Activated naive CD4-positive, alpha-beta T cell treated with anti-CD3 and anti-CD28 coated beads, Interleukin-2, amount 50 U/mL, for 24 hours (primary cell): ENCODE results near the gene PRKD1.

Experiments
- H3K27ac Mint-ChIP-seq: one replicate; pipeline ENCODE4 v1.8.0; 2021; ENCODE audit warnings: mild to moderate bottlenecking, mixed read lengths
- H3K27me3 Mint-ChIP-seq: one replicate; pipeline ENCODE4 v1.8.0; 2021; ENCODE audit warnings: mixed read lengths
- H3K36me3 Mint-ChIP-seq: one replicate; pipeline ENCODE4 v1.8.0; 2021; ENCODE audit warnings: mixed read lengths
- H3K4me1 Mint-ChIP-seq: one replicate; pipeline ENCODE4 v1.8.0; 2021; ENCODE audit warnings: mixed read lengths
- H3K4me3 Mint-ChIP-seq: one replicate; pipeline ENCODE4 v1.8.0; 2021; ENCODE audit warnings: mild to moderate bottlenecking, mixed read lengths
- H3K9me3 Mint-ChIP-seq: one replicate; pipeline ENCODE4 v1.8.0; 2021; ENCODE audit warnings: mixed read lengths

The PRKD1 gene

DNA sequence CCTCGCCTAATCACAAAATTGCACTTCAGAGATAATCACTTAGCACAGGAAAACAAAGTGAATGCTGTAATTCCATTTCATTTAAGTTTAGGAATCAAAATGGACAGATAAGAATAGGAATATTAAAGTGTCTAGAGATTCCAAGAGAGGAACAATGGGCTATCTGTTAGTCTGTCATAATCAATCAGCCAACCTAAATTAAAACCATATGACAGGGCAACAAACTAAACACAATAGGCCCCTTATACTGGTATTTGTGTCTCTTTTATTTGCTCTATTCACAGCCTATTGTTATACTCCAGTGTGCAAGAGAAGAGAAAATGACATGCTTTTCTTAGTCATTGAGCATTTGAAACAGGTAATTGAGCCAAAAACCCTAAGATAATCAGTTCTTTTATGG lies 259.4 kb downstream of the PRKD1 start:
- Mint-ChIP-seq H3K27ac (no peak overlapping the region), H3K9me3 (no peaks in the 10 kb centered on the region), H3K4me1 (no peaks in the 10 kb centered on the region), H3K4me3 (no peak overlapping the region), H3K27me3 (no peaks in the 10 kb centered on the region), H3K36me3 (no peaks in the 10 kb centered on the region)

DNA sequence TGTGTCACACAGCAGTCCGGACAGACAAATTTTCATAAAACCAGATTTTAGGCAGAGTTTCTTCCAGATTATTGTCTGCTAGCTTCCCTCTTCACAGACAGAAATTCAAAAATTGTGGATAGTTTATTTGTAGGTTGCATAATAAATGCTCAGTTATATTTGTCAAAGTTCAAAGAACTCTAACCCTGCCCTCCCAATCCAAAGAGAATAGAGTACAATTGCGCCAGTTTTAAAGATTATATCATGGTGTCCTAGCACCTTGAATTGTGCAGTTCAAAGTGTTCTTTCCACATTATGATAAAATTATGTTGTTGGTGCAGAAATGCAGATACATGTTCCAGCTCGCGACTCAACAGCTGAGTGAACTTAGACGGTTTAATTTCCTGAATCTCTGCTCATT lies 263.1 kb downstream of the PRKD1 start:
- no peaks in the 10 kb centered on the region for H3K27me3 Mint-ChIP-seq
- no peaks in the 10 kb centered on the region for H3K9me3 Mint-ChIP-seq
- no peaks in the 10 kb centered on the region for H3K36me3 Mint-ChIP-seq
- H3K4me3 Mint-ChIP-seq: no peak overlapping the region
- H3K4me1 Mint-ChIP-seq: no peaks in the 10 kb centered on the region
- no peak overlapping the region for H3K27ac Mint-ChIP-seq

DNA sequence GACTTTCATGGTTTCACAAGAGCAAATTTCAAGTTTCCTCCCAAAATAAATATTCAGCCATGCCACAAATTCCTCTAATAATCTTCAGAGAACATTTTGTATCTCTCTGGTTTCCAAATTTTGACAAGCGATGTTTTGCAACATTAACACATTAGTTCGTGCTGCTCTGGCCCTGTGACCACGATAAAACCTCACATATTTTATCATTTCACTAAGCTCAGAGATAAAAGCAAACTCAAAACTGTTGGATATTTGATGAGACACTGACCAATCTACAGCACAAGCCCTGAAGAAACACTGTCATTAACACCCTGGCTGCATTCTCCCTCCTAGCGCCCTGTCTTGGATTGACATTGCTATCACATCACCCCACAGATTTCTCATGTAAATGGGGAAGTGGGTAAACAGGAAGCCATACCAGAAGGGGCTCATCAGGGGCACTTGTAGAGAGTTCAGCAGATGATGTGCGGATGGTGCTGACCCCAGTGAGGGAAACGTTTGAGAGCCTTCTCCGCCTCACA lies 264.3 kb downstream of the PRKD1 start:
- Mint-ChIP-seq H3K27me3 (no peaks in the 10 kb centered on the region), H3K36me3 (no peaks in the 10 kb centered on the region), H3K4me1 (no peaks in the 10 kb centered on the region), H3K9me3 (no peaks in the 10 kb centered on the region), H3K27ac (no peak overlapping the region), H3K4me3 (no peak overlapping the region)

DNA sequence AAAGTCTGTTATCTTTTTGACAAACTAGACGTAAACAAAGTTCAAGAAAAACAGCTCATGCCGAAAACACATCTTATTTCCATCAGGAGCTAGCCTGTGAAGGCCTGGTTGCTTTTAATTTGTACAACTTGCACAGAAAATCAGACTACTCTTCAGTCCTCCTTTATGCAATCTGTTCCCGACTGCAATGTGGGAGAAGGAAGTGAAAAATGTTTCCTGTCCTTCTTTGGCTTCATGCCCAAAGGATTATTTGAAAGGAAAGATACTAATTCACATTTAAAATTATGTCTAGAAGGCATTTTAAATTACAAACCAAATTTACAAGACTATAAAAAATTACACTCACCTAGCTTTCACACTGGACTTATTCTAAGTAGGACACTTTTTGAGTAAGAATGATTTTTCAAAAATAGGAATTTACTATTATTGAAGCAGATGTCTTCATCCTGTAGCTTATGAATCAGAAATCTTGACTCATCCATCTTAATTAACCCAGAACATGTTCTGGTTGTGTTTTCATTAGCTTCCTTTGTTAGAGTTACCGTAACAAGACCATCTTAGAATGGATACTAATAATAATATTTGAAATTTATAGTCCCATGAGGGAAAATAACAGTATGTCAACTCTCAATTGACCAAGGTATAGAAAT lies 272.6 kb downstream of the PRKD1 start:
- Mint-ChIP-seq H3K9me3 (no peaks in the 10 kb centered on the region), H3K36me3 (no peaks in the 10 kb centered on the region), H3K27me3 (no peaks in the 10 kb centered on the region), H3K4me1 (no peaks in the 10 kb centered on the region), H3K4me3 (no peak overlapping the region), H3K27ac (no peak overlapping the region)

DNA sequence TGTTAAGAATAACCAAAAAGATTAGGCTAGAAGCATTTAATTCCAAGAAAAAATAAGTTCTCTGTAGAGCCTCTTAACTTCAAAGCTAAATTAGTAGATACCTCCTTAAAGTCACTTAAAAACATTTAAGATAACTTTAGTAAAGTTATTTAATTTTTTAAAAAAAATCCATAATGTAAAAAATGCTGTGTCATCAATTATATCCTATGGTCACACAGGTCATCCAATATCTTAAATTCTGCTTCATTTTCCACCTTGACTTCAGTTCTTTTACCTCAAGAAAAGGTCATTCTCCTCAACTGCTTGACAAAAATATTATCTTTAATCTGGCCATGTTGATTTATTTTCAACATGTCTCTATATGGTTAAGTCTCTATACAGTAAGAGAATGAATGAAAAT lies 274.3 kb downstream of the PRKD1 start:
- peaks cover 5% of the 10 kb centered on the region for H3K9me3 Mint-ChIP-seq

DNA sequence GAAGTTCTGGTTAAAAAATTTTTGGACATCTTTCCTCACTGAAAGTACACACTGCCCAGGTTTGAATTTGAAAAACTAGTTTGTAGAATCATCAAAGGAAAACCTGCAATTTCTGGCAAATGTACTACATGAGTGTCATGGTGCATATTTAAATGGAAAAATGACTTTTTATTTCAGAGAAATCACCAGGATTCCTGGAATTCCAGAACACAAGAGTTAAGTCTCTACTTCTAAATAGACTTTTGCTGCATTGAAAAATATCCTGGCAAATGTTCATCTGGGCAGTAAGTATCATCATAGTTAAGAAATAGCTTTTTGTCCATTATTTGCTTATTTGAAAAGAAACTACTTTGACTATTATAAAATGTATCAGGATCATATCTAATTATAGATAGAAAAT lies 275.1 kb downstream of the PRKD1 start:
- Mint-ChIP-seq H3K9me3 (peaks cover 9% of the 10 kb centered on the region), H3K36me3 (peaks cover 2% of the 10 kb centered on the region), H3K27me3 (no peaks in the 10 kb centered on the region), H3K27ac (no peak overlapping the region), H3K4me3 (no peak overlapping the region), H3K4me1 (no peaks in the 10 kb centered on the region)

More for the DNA sequence above, 274.3 kb downstream of the PRKD1 start:
- Mint-ChIP-seq H3K27me3 (no peaks in the 10 kb centered on the region), H3K4me3 (no peak overlapping the region), H3K4me1 (no peaks in the 10 kb centered on the region), H3K27ac (no peak overlapping the region), H3K36me3 (peaks cover 2% of the 10 kb centered on the region)

DNA sequence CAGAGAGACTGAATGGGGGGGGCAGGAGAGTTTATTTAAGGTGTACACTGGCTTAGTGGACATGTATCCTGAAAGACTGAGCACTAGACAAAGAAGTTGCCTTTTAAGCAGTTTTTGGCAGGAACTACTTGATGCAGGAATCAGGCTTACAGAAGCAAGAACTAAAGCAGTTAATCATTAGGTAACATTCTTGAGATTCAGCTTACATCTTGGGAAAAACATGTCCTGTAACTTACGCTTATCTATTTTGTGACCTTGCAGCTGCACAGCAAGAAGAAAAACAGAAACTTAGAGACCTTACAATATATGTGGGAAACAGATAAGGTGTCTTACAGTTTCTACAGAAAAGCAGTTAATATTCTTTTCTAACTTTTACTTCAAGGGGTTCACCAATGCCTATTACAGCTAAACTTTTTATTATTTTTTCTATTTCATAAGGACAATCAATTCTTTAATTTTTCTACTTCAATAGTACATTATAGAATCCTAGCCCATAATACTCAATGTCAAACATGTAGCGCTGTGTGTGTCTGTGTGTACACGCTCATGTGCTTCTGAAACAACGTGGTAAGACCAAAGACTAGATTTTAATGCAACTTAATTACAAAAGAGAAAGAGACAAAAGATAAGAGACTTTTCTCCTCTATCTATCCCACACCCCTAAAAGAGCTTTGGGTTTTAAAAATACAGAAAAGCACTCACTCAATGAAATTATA lies 276.9 kb downstream of the PRKD1 start:
- peaks cover 19% of the 10 kb centered on the region for H3K9me3 Mint-ChIP-seq
- H3K4me3 Mint-ChIP-seq: no peak overlapping the region
- no peak overlapping the region for H3K27ac Mint-ChIP-seq
- H3K36me3 Mint-ChIP-seq: peaks cover 2% of the 10 kb centered on the region
- H3K27me3 Mint-ChIP-seq: no peaks in the 10 kb centered on the region
- H3K4me1 Mint-ChIP-seq: no peaks in the 10 kb centered on the region

DNA sequence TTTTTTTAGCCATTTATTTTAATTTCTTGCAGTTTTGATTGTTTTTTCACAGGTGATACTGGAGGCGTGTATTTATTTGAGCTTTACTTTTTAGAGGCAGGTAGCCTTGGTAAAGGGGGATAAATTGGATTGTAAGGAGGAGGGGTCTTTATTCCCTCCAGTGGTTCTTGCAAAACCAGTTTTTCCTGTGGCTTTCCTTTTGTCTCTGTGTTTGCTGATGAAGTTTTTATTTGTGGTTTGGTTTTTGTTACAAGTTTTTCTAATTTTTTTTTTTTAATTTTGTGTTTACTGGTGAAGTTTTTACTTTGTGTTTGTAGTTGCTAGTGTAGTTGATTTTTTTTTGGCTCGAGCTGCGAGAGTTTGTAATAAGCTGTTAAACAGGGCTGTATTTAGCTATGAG lies 278.5 kb downstream of the PRKD1 start:
- Mint-ChIP-seq H3K36me3 (peaks cover 2% of the 10 kb centered on the region), H3K9me3 (peaks cover 22% of the 10 kb centered on the region), H3K4me1 (no peaks in the 10 kb centered on the region), H3K4me3 (no peak overlapping the region), H3K27me3 (no peaks in the 10 kb centered on the region), H3K27ac (no peak overlapping the region)

DNA sequence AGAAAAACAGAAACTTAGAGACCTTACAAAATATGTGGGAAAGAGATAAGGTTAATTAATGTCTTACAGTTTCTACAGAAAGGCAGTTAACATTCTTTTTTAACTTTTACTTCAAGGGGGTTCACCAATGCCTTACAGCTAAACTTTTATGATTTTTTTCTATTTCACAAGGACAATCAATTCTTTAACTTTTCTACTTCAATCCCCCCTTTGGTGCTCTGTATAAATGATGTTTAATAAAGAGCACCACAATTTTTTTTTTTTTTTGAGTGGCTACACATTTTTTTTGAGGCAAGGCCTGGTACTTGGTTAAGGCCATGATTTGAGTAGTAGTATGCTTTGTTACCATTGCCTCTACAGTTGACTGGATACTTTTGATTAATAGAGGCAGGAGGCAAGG lies 279.6 kb downstream of the PRKD1 start:
- Mint-ChIP-seq H3K27ac (no peak overlapping the region), H3K36me3 (peaks cover 2% of the 10 kb centered on the region), H3K4me1 (no peaks in the 10 kb centered on the region), H3K9me3 (peaks cover 22% of the 10 kb centered on the region), H3K4me3 (no peak overlapping the region), H3K27me3 (no peaks in the 10 kb centered on the region)

DNA sequence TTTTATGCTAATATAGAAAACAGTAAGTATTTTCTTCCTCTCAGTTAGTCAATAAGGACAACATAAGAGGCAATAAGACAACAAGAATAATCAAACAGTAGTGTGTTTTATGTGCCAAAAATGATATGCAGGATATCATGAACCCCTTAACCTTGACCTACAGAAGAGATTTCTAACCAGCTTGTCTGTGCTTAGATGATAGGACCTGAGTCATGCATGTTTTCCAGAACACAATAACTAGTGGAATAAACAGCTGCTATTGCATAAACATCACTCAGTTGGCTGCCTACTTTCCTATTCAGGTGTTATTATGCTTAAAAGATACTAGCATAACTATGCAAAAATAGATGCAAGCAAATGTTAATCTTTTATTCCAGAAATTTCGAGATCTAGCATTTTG lies 282.5 kb downstream of the PRKD1 start:
- Mint-ChIP-seq H3K4me1 (no peaks in the 10 kb centered on the region), H3K27me3 (no peaks in the 10 kb centered on the region), H3K4me3 (no peak overlapping the region), H3K27ac (no peak overlapping the region), H3K9me3 (peaks cover 22% of the 10 kb centered on the region), H3K36me3 (peaks cover 2% of the 10 kb centered on the region)

DNA sequence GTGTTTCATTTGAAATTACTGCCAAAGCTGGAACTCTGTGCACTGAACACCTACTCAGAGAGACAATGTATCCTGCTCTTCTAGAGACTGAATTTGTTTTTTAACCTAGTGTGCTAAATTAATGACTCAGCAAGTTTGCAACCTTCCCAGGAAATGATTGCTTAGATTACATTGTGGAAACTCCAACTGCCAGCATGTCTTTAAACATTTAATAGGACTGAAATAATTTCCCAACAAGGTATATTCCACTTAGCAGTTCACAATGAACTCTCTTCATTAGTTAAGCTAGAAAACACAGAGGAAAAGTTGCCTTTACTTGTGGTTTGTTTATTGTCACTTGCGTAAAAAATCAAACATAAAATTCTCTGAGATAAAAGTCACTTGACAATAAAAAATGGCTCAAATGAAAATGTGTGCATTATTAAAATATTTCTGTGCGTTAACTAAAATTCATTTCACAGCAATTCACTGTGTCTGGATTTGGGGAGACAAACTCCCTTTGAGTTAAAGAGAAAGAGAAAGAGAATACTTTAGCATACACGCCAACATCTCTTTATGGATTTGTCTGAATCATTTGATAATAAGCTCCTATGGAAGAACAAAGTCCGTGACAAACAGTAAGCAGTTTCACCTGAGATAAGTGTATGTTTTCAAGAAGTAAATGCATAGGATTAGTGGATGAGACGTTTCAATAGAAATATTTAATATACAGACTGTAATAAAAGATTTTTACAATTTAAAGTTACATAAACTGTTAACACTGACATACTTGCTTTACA lies 284.0 kb downstream of the PRKD1 start:
- no peaks in the 10 kb centered on the region for H3K4me1 Mint-ChIP-seq
- H3K36me3 Mint-ChIP-seq: no peaks in the 10 kb centered on the region
- no peaks in the 10 kb centered on the region for H3K27me3 Mint-ChIP-seq
- H3K9me3 Mint-ChIP-seq: peaks cover 17% of the 10 kb centered on the region
- H3K4me3 Mint-ChIP-seq: no peak overlapping the region
- H3K27ac Mint-ChIP-seq: no peak overlapping the region

DNA sequence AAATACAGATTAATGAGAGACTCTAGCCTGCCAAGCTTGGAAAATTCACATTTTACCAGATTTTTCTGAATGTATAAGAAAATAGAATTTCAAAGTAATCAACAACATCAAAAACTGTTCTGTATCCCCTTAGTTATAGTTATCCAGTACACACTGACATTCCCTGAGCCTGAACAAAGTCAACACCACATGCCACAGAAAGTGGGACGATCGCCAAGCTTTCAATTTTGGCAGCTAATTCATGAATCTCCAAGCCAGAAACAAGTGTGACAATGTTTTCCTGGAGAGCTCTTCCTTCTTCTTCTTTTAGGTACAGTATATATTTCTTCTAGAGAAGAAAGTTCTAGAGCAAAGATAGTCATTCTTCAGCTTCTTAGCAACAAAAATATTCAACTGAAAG lies 290.2 kb downstream of the PRKD1 start:
- no peak overlapping the region for H3K4me3 Mint-ChIP-seq
- no peak overlapping the region for H3K27ac Mint-ChIP-seq
- no peaks in the 10 kb centered on the region for H3K9me3 Mint-ChIP-seq
- H3K36me3 Mint-ChIP-seq: no peaks in the 10 kb centered on the region
- H3K4me1 Mint-ChIP-seq: no peaks in the 10 kb centered on the region
- no peaks in the 10 kb centered on the region for H3K27me3 Mint-ChIP-seq

DNA sequence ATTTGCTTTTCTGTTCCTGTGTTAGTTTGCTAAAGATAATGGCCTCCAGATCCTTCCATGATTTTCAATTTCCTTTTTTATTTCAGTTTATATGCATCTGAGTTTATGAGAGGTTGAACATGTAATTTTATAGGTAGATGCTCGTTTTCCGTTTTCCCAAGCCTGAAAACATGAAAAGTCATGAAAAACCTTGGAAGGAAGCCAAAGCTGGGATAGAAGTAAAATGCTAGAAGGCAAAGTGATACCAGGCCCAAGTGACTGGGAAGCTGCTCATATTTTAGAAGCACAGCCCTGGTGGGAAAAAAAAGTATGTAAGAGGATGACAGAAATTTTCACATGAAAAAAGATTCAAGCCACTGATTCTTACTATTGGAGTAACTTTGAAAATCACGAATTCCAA lies 290.8 kb downstream of the PRKD1 start:
- no peaks in the 10 kb centered on the region for H3K9me3 Mint-ChIP-seq
- H3K4me3 Mint-ChIP-seq: no peak overlapping the region
- H3K27me3 Mint-ChIP-seq: no peaks in the 10 kb centered on the region
- no peaks in the 10 kb centered on the region for H3K4me1 Mint-ChIP-seq
- H3K36me3 Mint-ChIP-seq: no peaks in the 10 kb centered on the region
- H3K27ac Mint-ChIP-seq: no peak overlapping the region

DNA sequence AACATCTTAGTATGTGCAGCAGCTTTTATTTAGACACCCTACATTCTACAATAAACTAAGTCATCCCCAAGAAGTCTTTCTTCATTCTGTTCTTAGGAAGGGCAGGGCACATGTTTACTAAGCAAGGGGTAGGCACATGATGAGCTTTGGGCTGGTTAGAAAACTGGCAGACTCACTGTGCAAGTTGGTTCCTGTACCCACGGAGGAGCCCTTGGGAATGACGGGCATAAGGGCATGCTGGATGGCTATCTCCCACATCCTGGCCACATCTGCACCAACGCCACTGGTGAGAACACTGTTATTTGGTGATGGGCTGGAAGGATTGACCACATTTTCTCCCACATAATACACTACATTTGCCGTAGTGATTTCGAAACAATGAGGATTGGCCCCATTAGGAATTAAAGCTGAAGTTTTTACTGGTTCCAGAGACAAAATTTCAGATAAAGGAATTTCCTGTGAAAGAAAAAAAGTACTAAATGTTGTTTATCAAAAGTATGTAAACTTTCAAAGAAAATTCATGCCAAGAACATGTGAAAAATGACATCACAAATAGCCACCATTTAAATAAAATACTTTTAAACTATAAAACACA lies 297.0 kb downstream of the PRKD1 start:
- Mint-ChIP-seq H3K9me3 (no peaks in the 10 kb centered on the region), H3K27ac (no peak overlapping the region), H3K27me3 (no peaks in the 10 kb centered on the region), H3K4me3 (no peak overlapping the region), H3K4me1 (no peaks in the 10 kb centered on the region), H3K36me3 (no peaks in the 10 kb centered on the region)

DNA sequence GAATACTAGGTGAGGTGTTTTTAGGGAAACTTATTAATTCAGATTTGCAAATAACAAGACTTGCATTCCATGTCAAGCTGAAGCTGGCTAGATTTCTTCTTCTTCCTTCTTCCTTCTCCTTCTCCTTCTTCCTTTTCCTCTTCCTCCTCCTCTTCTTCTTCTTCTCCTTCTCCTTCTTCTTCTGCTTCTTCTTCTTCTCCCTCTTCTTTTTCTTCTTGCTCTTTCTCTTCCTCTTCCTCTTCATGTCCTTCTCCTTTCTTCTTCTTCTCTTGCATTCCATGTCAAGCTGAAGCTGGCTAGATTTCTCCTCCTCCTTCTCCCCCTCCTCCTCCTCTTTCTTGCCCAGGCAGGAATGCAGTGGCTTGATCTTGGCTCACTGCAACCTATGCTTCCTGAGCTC lies 297.8 kb downstream of the PRKD1 start:
- Mint-ChIP-seq H3K4me3 (no peak overlapping the region), H3K4me1 (no peaks in the 10 kb centered on the region), H3K9me3 (no peaks in the 10 kb centered on the region), H3K27me3 (no peaks in the 10 kb centered on the region), H3K36me3 (no peaks in the 10 kb centered on the region), H3K27ac (no peak overlapping the region)

DNA sequence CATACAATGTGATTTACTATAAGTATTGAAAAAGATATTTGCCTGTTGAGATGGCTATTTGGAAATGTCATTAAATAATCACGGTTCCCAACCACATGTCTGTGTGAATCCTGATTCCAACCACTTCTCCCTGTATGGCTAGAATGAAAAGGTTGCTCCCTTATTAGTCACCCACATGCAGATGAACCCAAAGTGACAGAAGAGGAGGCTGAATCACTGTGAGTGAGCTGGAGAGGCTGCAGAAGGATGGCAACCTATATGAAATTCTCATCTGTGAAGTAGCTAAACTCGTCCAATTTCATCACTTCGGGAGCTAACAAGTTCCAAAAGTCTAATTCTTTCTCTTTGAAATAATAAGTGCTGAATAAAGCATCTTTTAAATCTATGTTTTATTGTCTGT lies 300.5 kb downstream of the PRKD1 start:
- Mint-ChIP-seq H3K4me1 (no peaks in the 10 kb centered on the region), H3K36me3 (no peaks in the 10 kb centered on the region), H3K27me3 (no peaks in the 10 kb centered on the region), H3K9me3 (no peaks in the 10 kb centered on the region), H3K27ac (no peak overlapping the region), H3K4me3 (no peak overlapping the region)
